ENCODE measurements around the gene PCNX1.

PCNX1 gene

GRCh38 chr14:71121001-71121400 lies 213.7 kb downstream of the PCNX1 start:
- Histone ChIP-seq H3K4me3 (replicated peaks; ENCODE audit: insufficient read depth, low read length) (no peak overlapping the region), H3K27ac (replicated peaks) (no peak overlapping the region), H3K27me3 (ENCODE audit: insufficient read depth, poor library complexity, severe bottlenecking) (no peaks in the 10 kb centered on the region)
- no peak for DNase-seq (ENCODE audit: low read depth in 1 of 2, low spot score in 1 of 2)
- TF ChIP-seq POLR2AphosphoS5 (IDR thresholded peaks at IDR 0.05; ENCODE audit: low read depth) (no peak), GABPA (IDR thresholded peaks at IDR 0.05; ENCODE audit: low read depth) (no peak), SPI1 (IDR thresholded peaks at IDR 0.05; ENCODE audit: borderline replicate concordance, low read depth) (no peak), CTCF (IDR thresholded peaks at IDR 0.05; ENCODE audit: insufficient read depth, low read length) (no peak)

- H3K4me3 ChIP-seq (replicated peaks; ENCODE audit: insufficient read depth, low read length): no peak overlapping the region
- no peak overlapping the region for H3K27ac ChIP-seq (replicated peaks)
- TF ChIP-seq GABPA (IDR thresholded peaks at IDR 0.05; ENCODE audit: low read depth) (no peak), REST (IDR thresholded peaks at IDR 0.05; ENCODE audit: insufficient replicate concordance, low read depth) (no peak), POLR2AphosphoS5 (IDR thresholded peaks at IDR 0.05; ENCODE audit: low read depth) (no peak), SPI1 (IDR thresholded peaks at IDR 0.05; ENCODE audit: borderline replicate concordance, low read depth) (no peak), CTCF (IDR thresholded peaks at IDR 0.05; ENCODE audit: insufficient read depth, low read length) (no peak)
- no peak for DNase-seq (ENCODE audit: low read depth in 1 of 2, low spot score in 1 of 2)
- no peaks in the 10 kb centered on the region for H3K27me3 ChIP-seq (ENCODE audit: insufficient read depth, poor library complexity, severe bottlenecking)
Measured at GRCh38 chr14:71121711-71122110, 214.5 kb downstream of the PCNX1 start.

- Histone ChIP-seq H3K27me3 (ENCODE audit: insufficient read depth, poor library complexity, severe bottlenecking) (no peaks in the 10 kb centered on the region), H3K4me3 (replicated peaks; ENCODE audit: insufficient read depth, low read length) (no peak overlapping the region), H3K27ac (replicated peaks) (no peak overlapping the region)
- TF ChIP-seq REST (IDR thresholded peaks at IDR 0.05; ENCODE audit: insufficient replicate concordance, low read depth) (no peak), SPI1 (IDR thresholded peaks at IDR 0.05; ENCODE audit: borderline replicate concordance, low read depth) (no peak), POLR2AphosphoS5 (IDR thresholded peaks at IDR 0.05; ENCODE audit: low read depth) (no peak), GABPA (IDR thresholded peaks at IDR 0.05; ENCODE audit: low read depth) (no peak), CTCF (IDR thresholded peaks at IDR 0.05; ENCODE audit: insufficient read depth, low read length) (no peak)
- no peak for DNase-seq (ENCODE audit: low read depth in 1 of 2, low spot score in 1 of 2)
Measured at GRCh38 chr14:71122866-71123565, 215.8 kb downstream of the PCNX1 start.
